Neural progenitor cell (in vitro differentiated cells): Measurements from ENCODE around the gene NCOA3. TPM values are rescaled to one million over a fixed set of nuclear protein-coding genes. Genes with fewer than 3 reads are reported as not detected.

Experiments
- DNase-seq: peaks from one replicate; pipeline ENCODE4 v3.0.0-alpha.2; 2016; ENCODE audit warnings: low spot score
- H2AFZ ChIP-seq: fragments of 200-600 bp; sonication (generic); replicated peaks from 2 replicates; pipeline ENCODE4 v1.6.1; 2016; ENCODE audit warnings: antibody characterized with exemption
- H3F3A ChIP-seq: fragments of 200-600 bp; sonication (generic); 2 replicates; pipeline ENCODE4 v1.6.1; 2016; ENCODE audit warnings: antibody characterized with exemption, low read depth
- H3K27ac ChIP-seq: fragments of 200-600 bp; sonication (generic); 2 replicates; pipeline ENCODE4 v1.5.1; 2016; ENCODE audit warnings: mild to moderate bottlenecking
- H3K27me3 ChIP-seq: fragments of 200-600 bp; sonication (generic); 2 replicates; pipeline ENCODE4 v1.6.1; 2016; ENCODE audit warnings: mild to moderate bottlenecking, moderate library complexity
- H3K36me3 ChIP-seq: fragments of 200-600 bp; sonication (generic); 2 replicates; pipeline ENCODE4 v1.5.1; 2016
- H3K4me1 ChIP-seq: fragments of 200-600 bp; sonication (generic); 2 replicates; pipeline ENCODE4 v1.6.1; 2016; ENCODE audit warnings: mixed run types
- H3K4me2 ChIP-seq: fragments of 200-600 bp; sonication (generic); 2 replicates; pipeline ENCODE4 v1.6.1; 2016
- H3K4me3 ChIP-seq: fragments of 200-600 bp; sonication (generic); 2 replicates; pipeline ENCODE4 v1.5.1; 2016
- H3K79me2 ChIP-seq: fragments of 200-600 bp; sonication (generic); 2 replicates; pipeline ENCODE4 v1.6.1; 2016; ENCODE audit warnings: low read depth
- H3K9ac ChIP-seq: fragments of 200-600 bp; sonication (generic); 2 replicates; pipeline ENCODE4 v1.6.1; 2016
- H3K9me3 ChIP-seq: fragments of 200-600 bp; sonication (generic); 2 replicates; pipeline ENCODE4 v1.5.1; 2016; ENCODE audit warnings: low read depth
- H4K20me1 ChIP-seq: fragments of 200-600 bp; sonication (generic); 2 replicates; pipeline ENCODE4 v1.6.1; 2016; ENCODE audit warnings: low read depth
- H3K27ac Mint-ChIP-seq: 3 replicates; pipeline ENCODE4 v1.8.0; 2021; ENCODE audit warnings: mixed read lengths
- H3K27me3 Mint-ChIP-seq: 2 replicates; pipeline ENCODE4 v1.8.0; 2022; ENCODE audit warnings: low read depth, mild to moderate bottlenecking, inconsistent platforms, moderate library complexity, mixed read lengths; ENCODE audit not compliant: insufficient read depth
- H3K36me3 Mint-ChIP-seq: 3 replicates; pipeline ENCODE4 v1.8.0; 2021; ENCODE audit warnings: mixed read lengths
- H3K4me1 Mint-ChIP-seq: 3 replicates; pipeline ENCODE4 v1.8.0; 2021; ENCODE audit warnings: mixed read lengths
- H3K4me3 Mint-ChIP-seq: 3 replicates; pipeline ENCODE4 v1.8.0; 2021; ENCODE audit warnings: mild to moderate bottlenecking, moderate library complexity, mixed read lengths
- H3K9me3 Mint-ChIP-seq: 3 replicates; pipeline ENCODE4 v1.8.0; 2020; ENCODE audit warnings: mixed read lengths
- CTCF ChIP-seq: fragments of 200-600 bp; sonication (generic); IDR thresholded peaks from 2 replicates; pipeline ENCODE4 v1.5.1; 2017; ENCODE audit warnings: antibody characterized with exemption, mild to moderate bottlenecking
- EZH2 ChIP-seq: fragments of 200-600 bp; sonication (generic); IDR thresholded peaks from 2 replicates; pipeline ENCODE4 v1.6.1; 2017; ENCODE audit warnings: antibody characterized with exemption, mild to moderate bottlenecking, moderate library complexity
- EZH2phosphoT487 ChIP-seq: fragments of 200-600 bp; sonication (generic); IDR thresholded peaks from 2 replicates; pipeline ENCODE4 v1.6.1; 2017; ENCODE audit warnings: antibody characterized with exemption
- total RNA-seq: library from RNA; depleted of rRNA; stranded (reverse); fragments of >200 nt; gene quantifications from 2 replicates; pipeline ENCODE4 v1.2.3, GENCODE V29; 2015; ENCODE audit warnings: low replicate concordance

Gene NCOA3
- total RNA-seq, 1 donor from 2014 or later, result 64.5 TPM

- DNase-seq, result peak; percentile 21
- Mint-ChIP-seq H3K4me3 (no peak overlapping the region), H3K36me3 (peaks cover 11% of the 10 kb centered on the region), H3K27me3 (no peaks in the 10 kb centered on the region), H3K4me1 (peaks cover 13% of the 10 kb centered on the region), H3K27ac (peak overlapping the region; percentile 20), H3K9me3 (no peaks in the 10 kb centered on the region)
- peaks cover 31% of the 10 kb centered on the region for H4K20me1 ChIP-seq
- peaks cover 89% of the 10 kb centered on the region for H3K79me2 ChIP-seq
- H2AFZ ChIP-seq, result no peak overlapping the region
- no peak overlapping the region for H3K4me3 ChIP-seq
- H3K36me3 ChIP-seq, result peaks cover 5% of the 10 kb centered on the region
- peaks cover 8% of the 10 kb centered on the region for H3K4me1 ChIP-seq
- H3K27me3 ChIP-seq, result no peaks in the 10 kb centered on the region
- TF ChIP-seq EZH2 (no peak), EZH2phosphoT487 (no peak), CTCF (no peak)
- H3K4me2 ChIP-seq, result no peak overlapping the region
- H3K9me3 ChIP-seq, result no peaks in the 10 kb centered on the region
- H3K27ac ChIP-seq, result no peak overlapping the region
- H3F3A ChIP-seq, result peaks cover 20% of the 10 kb centered on the region
- no peak overlapping the region for H3K9ac ChIP-seq
Measured at GRCh38 chr20:47586649-47587294, 85.1 kb downstream of the NCOA3 start.

- Mint-ChIP-seq H3K4me1 (peaks cover 13% of the 10 kb centered on the region), H3K27ac (no peak overlapping the region), H3K9me3 (no peaks in the 10 kb centered on the region), H3K36me3 (peaks cover 8% of the 10 kb centered on the region), H3K4me3 (no peak overlapping the region), H3K27me3 (no peaks in the 10 kb centered on the region)
- peaks cover 89% of the 10 kb centered on the region for H3K79me2 ChIP-seq
- H3K9ac ChIP-seq, result no peak overlapping the region
- peaks cover 8% of the 10 kb centered on the region for H3K4me1 ChIP-seq
- H4K20me1 ChIP-seq, result peaks cover 23% of the 10 kb centered on the region
- H3F3A ChIP-seq, result peaks cover 23% of the 10 kb centered on the region
- no peak for DNase-seq
- H2AFZ ChIP-seq, result no peak overlapping the region
- no peaks in the 10 kb centered on the region for H3K9me3 ChIP-seq
- no peak overlapping the region for H3K4me3 ChIP-seq
- H3K36me3 ChIP-seq, result peaks cover 5% of the 10 kb centered on the region
- no peak overlapping the region for H3K27ac ChIP-seq
- TF ChIP-seq EZH2phosphoT487, result no peak
- no peak for TF ChIP-seq CTCF
- no peak for TF ChIP-seq EZH2
- H3K4me2 ChIP-seq, result no peak overlapping the region
- no peaks in the 10 kb centered on the region for H3K27me3 ChIP-seq
Measured at GRCh38 chr20:47588158-47588557, 86.5 kb downstream of the NCOA3 start.

- H3K4me3 Mint-ChIP-seq, result no peak overlapping the region
- Histone ChIP-seq H3K4me2 (no peak overlapping the region), H3K4me1 (peaks cover 8% of the 10 kb centered on the region), H3K9me3 (no peaks in the 10 kb centered on the region), H3F3A (peaks cover 5% of the 10 kb centered on the region), H3K36me3 (peaks cover 5% of the 10 kb centered on the region), H3K9ac (no peak overlapping the region), H3K27ac (no peak overlapping the region), H4K20me1 (peaks cover 15% of the 10 kb centered on the region), H2AFZ (no peak overlapping the region), H3K4me3 (no peak overlapping the region), H3K79me2 (peaks cover 95% of the 10 kb centered on the region), H3K27me3 (no peaks in the 10 kb centered on the region)
- peaks cover 12% of the 10 kb centered on the region for H3K4me1 Mint-ChIP-seq
- DNase-seq, result no peak
- TF ChIP-seq EZH2phosphoT487 (no peak), EZH2 (no peak), CTCF (no peak)
- H3K9me3 Mint-ChIP-seq, result peaks cover 2% of the 10 kb centered on the region
- no peak overlapping the region for H3K27ac Mint-ChIP-seq
- peaks cover 17% of the 10 kb centered on the region for H3K36me3 Mint-ChIP-seq
- no peaks in the 10 kb centered on the region for H3K27me3 Mint-ChIP-seq
Measured at GRCh38 chr20:47591231-47591630, 89.5 kb downstream of the NCOA3 start.
